Neural progenitor cell (in vitro differentiated cells): Measurements from ENCODE around the gene TGM2. TPM values are rescaled to one million over a fixed set of nuclear protein-coding genes. Genes with fewer than 3 reads are reported as not detected.

Experiments used
- DNase-seq: peaks from one replicate; pipeline ENCODE4 v3.0.0-alpha.2; 2016; ENCODE audit warnings: low spot score
- H2AFZ ChIP-seq: fragments of 200-600 bp; sonication (generic); replicated peaks from 2 replicates; pipeline ENCODE4 v1.6.1; 2016; ENCODE audit warnings: antibody characterized with exemption
- H3F3A ChIP-seq: fragments of 200-600 bp; sonication (generic); 2 replicates; pipeline ENCODE4 v1.6.1; 2016; ENCODE audit warnings: antibody characterized with exemption, low read depth
- H3K27ac ChIP-seq: fragments of 200-600 bp; sonication (generic); 2 replicates; pipeline ENCODE4 v1.5.1; 2016; ENCODE audit warnings: mild to moderate bottlenecking
- H3K27me3 ChIP-seq: fragments of 200-600 bp; sonication (generic); 2 replicates; pipeline ENCODE4 v1.6.1; 2016; ENCODE audit warnings: mild to moderate bottlenecking, moderate library complexity
- H3K36me3 ChIP-seq: fragments of 200-600 bp; sonication (generic); 2 replicates; pipeline ENCODE4 v1.5.1; 2016
- H3K4me1 ChIP-seq: fragments of 200-600 bp; sonication (generic); 2 replicates; pipeline ENCODE4 v1.6.1; 2016; ENCODE audit warnings: mixed run types
- H3K4me2 ChIP-seq: fragments of 200-600 bp; sonication (generic); 2 replicates; pipeline ENCODE4 v1.6.1; 2016
- H3K4me3 ChIP-seq: fragments of 200-600 bp; sonication (generic); 2 replicates; pipeline ENCODE4 v1.5.1; 2016
- H3K79me2 ChIP-seq: fragments of 200-600 bp; sonication (generic); 2 replicates; pipeline ENCODE4 v1.6.1; 2016; ENCODE audit warnings: low read depth
- H3K9ac ChIP-seq: fragments of 200-600 bp; sonication (generic); 2 replicates; pipeline ENCODE4 v1.6.1; 2016
- H3K9me3 ChIP-seq: fragments of 200-600 bp; sonication (generic); 2 replicates; pipeline ENCODE4 v1.5.1; 2016; ENCODE audit warnings: low read depth
- H4K20me1 ChIP-seq: fragments of 200-600 bp; sonication (generic); 2 replicates; pipeline ENCODE4 v1.6.1; 2016; ENCODE audit warnings: low read depth
- H3K27ac Mint-ChIP-seq: 3 replicates; pipeline ENCODE4 v1.8.0; 2021; ENCODE audit warnings: mixed read lengths
- H3K27me3 Mint-ChIP-seq: 2 replicates; pipeline ENCODE4 v1.8.0; 2022; ENCODE audit warnings: low read depth, mild to moderate bottlenecking, inconsistent platforms, moderate library complexity, mixed read lengths; ENCODE audit not compliant: insufficient read depth
- H3K36me3 Mint-ChIP-seq: 3 replicates; pipeline ENCODE4 v1.8.0; 2021; ENCODE audit warnings: mixed read lengths
- H3K4me1 Mint-ChIP-seq: 3 replicates; pipeline ENCODE4 v1.8.0; 2021; ENCODE audit warnings: mixed read lengths
- H3K4me3 Mint-ChIP-seq: 3 replicates; pipeline ENCODE4 v1.8.0; 2021; ENCODE audit warnings: mild to moderate bottlenecking, moderate library complexity, mixed read lengths
- H3K9me3 Mint-ChIP-seq: 3 replicates; pipeline ENCODE4 v1.8.0; 2020; ENCODE audit warnings: mixed read lengths
- EZH2 ChIP-seq: fragments of 200-600 bp; sonication (generic); IDR thresholded peaks from 2 replicates; pipeline ENCODE4 v1.6.1; 2017; ENCODE audit warnings: antibody characterized with exemption, mild to moderate bottlenecking, moderate library complexity
- EZH2phosphoT487 ChIP-seq: fragments of 200-600 bp; sonication (generic); IDR thresholded peaks from 2 replicates; pipeline ENCODE4 v1.6.1; 2017; ENCODE audit warnings: antibody characterized with exemption
- total RNA-seq: library from RNA; depleted of rRNA; stranded (reverse); fragments of >200 nt; gene quantifications from 2 replicates; pipeline ENCODE4 v1.2.3, GENCODE V29; 2015; ENCODE audit warnings: low replicate concordance
- TF ChIP-seq, protein P1 (sequence below): fragments of 200-600 bp; sonication (generic); IDR thresholded peaks from 2 replicates; pipeline ENCODE4 v1.5.1; 2017; ENCODE audit warnings: antibody characterized with exemption, mild to moderate bottlenecking

Gene TGM2
- total RNA-seq, 1 donor from 2014 or later: 0.22 TPM

DNA sequence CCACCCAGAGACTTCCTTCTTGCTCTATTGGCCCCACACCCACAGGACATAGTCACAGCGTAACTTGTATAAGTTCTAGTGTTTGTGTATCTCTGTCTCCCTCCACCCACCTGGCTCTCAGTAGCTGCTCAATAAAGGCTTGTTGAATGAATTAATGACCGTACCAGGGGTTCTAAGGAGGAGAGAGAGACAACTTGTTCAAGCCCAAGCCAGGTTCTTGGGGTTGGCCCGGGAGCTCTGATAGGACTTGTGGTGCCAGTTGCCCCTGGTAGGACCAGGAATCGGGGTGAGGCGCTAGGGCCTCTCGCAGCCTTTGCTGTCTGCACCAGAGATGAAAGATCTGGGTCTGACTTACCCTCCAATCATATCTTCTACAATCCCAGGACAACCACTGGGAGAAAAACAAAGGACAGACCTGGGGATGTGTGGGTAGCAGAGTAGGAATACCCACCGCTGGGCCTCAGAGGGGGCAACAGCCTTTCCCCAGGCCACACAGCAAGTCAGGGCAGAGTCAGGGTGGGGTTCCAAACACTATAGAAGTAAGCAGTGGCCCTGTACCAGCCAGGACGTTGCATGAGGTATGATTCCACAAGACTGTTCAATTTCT, 5.3 kb upstream of the TGM2 start:
- H3K27me3 ChIP-seq: no peaks in the 10 kb centered on the region
- H3K4me1 Mint-ChIP-seq: peaks cover 46% of the 10 kb centered on the region
- no peaks in the 10 kb centered on the region for H3K79me2 ChIP-seq
- H3K4me1 ChIP-seq: peaks cover 15% of the 10 kb centered on the region
- no peak for TF ChIP-seq EZH2phosphoT487
- TF ChIP-seq EZH2: no peak
- TF ChIP-seq, protein P1, sequence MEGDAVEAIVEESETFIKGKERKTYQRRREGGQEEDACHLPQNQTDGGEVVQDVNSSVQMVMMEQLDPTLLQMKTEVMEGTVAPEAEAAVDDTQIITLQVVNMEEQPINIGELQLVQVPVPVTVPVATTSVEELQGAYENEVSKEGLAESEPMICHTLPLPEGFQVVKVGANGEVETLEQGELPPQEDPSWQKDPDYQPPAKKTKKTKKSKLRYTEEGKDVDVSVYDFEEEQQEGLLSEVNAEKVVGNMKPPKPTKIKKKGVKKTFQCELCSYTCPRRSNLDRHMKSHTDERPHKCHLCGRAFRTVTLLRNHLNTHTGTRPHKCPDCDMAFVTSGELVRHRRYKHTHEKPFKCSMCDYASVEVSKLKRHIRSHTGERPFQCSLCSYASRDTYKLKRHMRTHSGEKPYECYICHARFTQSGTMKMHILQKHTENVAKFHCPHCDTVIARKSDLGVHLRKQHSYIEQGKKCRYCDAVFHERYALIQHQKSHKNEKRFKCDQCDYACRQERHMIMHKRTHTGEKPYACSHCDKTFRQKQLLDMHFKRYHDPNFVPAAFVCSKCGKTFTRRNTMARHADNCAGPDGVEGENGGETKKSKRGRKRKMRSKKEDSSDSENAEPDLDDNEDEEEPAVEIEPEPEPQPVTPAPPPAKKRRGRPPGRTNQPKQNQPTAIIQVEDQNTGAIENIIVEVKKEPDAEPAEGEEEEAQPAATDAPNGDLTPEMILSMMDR: no peak
- peaks cover 11% of the 10 kb centered on the region for H3K27me3 Mint-ChIP-seq
- H3K36me3 ChIP-seq: no peaks in the 10 kb centered on the region
- H3K36me3 Mint-ChIP-seq: no peaks in the 10 kb centered on the region
- H4K20me1 ChIP-seq: no peaks in the 10 kb centered on the region
- H3K4me2 ChIP-seq: no peak overlapping the region
- no peaks in the 10 kb centered on the region for H3F3A ChIP-seq
- no peaks in the 10 kb centered on the region for H3K9me3 ChIP-seq
- H3K4me3 Mint-ChIP-seq: no peak overlapping the region
- H3K27ac Mint-ChIP-seq: peak overlapping the region; percentile 59
- no peak overlapping the region for H3K9ac ChIP-seq
- no peak overlapping the region for H2AFZ ChIP-seq
- no peak overlapping the region for H3K27ac ChIP-seq
- no peak for DNase-seq
- H3K9me3 Mint-ChIP-seq: no peaks in the 10 kb centered on the region
- no peak overlapping the region for H3K4me3 ChIP-seq

DNA sequence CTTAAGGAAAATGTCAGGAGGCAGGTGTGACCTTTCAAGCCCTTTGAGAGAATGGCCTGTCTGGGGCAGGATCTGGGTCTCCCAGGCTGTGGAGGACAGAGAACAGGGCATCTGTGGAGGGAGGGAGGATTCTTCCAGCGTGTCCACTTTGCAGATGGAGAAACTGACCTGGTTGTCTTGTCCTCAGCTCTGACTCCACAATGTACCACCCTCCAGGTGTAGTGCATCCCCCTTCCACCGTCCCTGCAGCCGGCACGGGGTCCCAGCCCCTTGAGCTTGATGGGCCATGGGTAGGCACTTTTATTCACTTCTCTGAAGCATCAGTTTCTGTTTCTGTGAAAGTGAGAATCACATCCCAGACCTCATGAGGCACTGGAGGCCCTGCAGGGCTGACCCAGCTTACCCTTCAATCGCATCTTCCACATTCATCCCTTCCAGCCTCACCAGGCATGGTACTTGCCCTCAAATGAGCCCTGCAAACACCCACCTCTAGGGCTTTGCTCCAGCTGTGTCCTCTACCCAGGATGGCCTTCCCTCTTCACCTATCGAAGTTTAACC, 4.6 kb upstream of the TGM2 start:
- Histone ChIP-seq H2AFZ (no peak overlapping the region), H3F3A (no peaks in the 10 kb centered on the region), H3K9ac (no peak overlapping the region), H3K4me2 (no peak overlapping the region), H3K27ac (no peak overlapping the region), H3K79me2 (no peaks in the 10 kb centered on the region), H3K36me3 (no peaks in the 10 kb centered on the region), H3K4me3 (no peak overlapping the region), H3K27me3 (peaks cover 5% of the 10 kb centered on the region), H3K4me1 (peaks cover 11% of the 10 kb centered on the region), H3K9me3 (no peaks in the 10 kb centered on the region), H4K20me1 (no peaks in the 10 kb centered on the region)
- H3K4me1 Mint-ChIP-seq: peaks cover 41% of the 10 kb centered on the region
- H3K27ac Mint-ChIP-seq: peak overlapping the region; percentile 59
- no peak overlapping the region for H3K4me3 Mint-ChIP-seq
- no peaks in the 10 kb centered on the region for H3K9me3 Mint-ChIP-seq
- H3K36me3 Mint-ChIP-seq: no peaks in the 10 kb centered on the region
- TF ChIP-seq EZH2phosphoT487 (no peak), EZH2 (no peak)
- TF ChIP-seq, protein P1: no peak
- peaks cover 11% of the 10 kb centered on the region for H3K27me3 Mint-ChIP-seq
- DNase-seq: no peak

DNA sequence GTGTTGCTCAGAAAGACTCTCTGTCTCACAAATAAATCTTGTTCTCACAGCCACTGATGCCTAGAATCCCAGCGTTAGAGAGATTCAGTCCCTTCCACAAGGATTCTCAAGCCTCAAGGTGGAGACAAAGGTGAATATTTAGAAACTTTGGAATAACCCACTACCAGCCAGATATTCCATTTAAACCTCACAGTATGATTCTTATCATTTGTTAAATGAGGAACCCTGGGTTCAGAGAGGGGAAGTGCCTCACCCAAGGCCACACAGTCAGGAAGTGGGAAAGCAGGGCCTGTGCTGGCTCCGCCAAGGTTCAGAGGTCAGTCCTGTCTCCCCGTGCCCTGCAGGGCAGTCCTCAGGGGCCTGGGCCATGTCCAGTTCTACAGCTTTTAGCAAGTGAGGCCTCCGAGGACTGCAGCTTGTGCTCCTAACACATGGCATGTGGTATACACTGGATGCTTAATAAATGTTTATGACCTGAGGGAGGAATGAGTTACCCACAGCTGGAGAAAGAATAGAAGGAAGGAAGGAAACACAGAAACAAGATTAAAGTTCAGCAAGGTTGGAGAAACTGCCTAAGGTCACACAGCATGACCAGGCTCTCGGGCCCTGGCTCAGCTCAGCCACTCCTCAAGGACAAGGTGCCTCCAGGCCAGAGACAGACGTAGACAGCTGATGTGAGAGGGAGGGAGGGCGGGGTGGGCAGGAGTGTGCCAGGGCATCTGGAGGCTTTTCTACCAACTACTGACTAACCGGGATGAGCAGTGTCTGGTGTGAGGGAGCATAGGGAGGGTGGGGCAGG, 3.9 kb upstream of the TGM2 start:
- no peaks in the 10 kb centered on the region for H3F3A ChIP-seq
- peaks cover 11% of the 10 kb centered on the region for H3K4me1 ChIP-seq
- no peaks in the 10 kb centered on the region for H3K36me3 ChIP-seq
- no peak for TF ChIP-seq EZH2phosphoT487
- TF ChIP-seq, protein P1: no peak
- no peak for TF ChIP-seq EZH2
- Mint-ChIP-seq H3K27ac (no peak overlapping the region), H3K36me3 (no peaks in the 10 kb centered on the region), H3K4me3 (no peak overlapping the region), H3K27me3 (peaks cover 11% of the 10 kb centered on the region), H3K4me1 (peaks cover 35% of the 10 kb centered on the region), H3K9me3 (no peaks in the 10 kb centered on the region)
- no peak overlapping the region for H3K4me3 ChIP-seq
- DNase-seq: no peak
- no peak overlapping the region for H3K9ac ChIP-seq
- H3K27ac ChIP-seq: no peak overlapping the region
- H4K20me1 ChIP-seq: no peaks in the 10 kb centered on the region
- H3K27me3 ChIP-seq: peaks cover 12% of the 10 kb centered on the region
- H3K4me2 ChIP-seq: no peak overlapping the region
- H3K9me3 ChIP-seq: no peaks in the 10 kb centered on the region
- no peak overlapping the region for H2AFZ ChIP-seq
- H3K79me2 ChIP-seq: no peaks in the 10 kb centered on the region
